GM19455 (cell line): ENCODE measurements around the gene MAFB.

Experiments
- ATAC-seq: cut with Tn5 transposase; IDR thresholded peaks from one replicate; pipeline ENCODE4 v1.9.1; 2021; ENCODE audit not compliant: unreplicated experiment

The MAFB gene

DNA sequence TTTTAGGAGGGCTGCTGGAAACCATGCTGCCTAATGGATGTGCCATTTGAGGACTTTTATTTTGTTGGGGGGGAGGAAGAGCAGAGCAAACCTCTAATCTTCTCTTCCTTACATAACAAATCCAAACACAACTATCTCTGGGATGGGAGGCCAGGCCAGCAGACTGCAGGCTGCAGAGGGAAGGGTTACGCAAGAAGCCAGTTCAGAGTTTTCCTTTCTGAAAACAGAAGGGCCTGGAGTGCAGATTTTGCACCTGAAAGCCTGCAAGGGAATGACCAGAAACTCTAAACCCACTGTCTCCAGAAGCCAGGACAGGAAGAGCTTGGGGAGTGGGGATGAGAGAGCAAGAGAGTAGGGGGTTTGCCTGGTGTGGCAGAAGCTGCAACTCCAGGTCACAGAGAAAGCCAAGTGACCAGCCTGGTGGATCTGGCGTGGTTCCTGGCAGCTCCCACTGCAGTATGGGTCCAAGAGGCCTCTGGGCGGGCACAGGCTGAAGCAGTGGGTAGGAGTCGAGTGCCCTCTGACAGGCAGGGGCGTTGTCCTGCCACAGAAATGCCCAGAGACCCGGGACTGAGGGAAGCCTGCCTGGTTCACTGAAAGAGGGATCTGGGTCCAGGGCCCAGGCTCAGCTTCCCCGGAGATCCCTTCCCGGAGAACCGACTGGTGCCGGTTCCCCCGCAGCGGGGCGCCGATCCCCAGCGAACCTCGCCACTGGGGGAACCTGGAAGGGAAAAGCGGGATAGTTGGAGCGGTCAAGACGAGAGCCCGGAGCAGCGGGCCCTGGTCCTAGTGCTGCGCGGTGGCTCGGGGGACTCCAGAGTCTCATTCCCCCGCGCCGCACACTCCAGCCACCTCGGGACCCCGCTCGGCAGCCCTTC, 6.7 kb downstream of the MAFB start:
- ATAC-seq: no peak

DNA sequence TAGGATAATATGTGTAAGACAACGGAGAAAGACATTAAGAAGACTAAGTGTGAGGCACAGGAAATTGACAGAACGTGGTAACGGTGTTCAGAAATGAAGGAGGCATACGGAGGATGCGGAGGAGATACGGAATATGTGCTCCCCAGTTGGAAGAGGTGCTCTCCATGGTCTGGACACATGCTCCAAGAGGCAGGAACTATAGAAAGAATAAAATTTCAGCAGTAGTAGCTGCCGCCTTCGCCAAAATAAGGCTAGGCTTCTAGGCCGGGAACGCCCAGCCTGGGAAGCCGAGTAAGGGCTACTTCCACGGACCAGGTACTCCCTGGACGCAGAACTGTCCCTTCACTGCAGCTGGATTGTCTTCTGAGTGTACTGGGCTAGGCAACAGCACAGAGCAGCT, 7.4 kb downstream of the MAFB start:
- no peak for ATAC-seq

GRCh38 chr20:40681165-40681564, 7.9 kb downstream of the MAFB start:
- no peak for ATAC-seq

GRCh38 chr20:40680161-40680959, 8.7 kb downstream of the MAFB start:
- ATAC-seq: no peak

GRCh38 chr20:40679184-40679583, 9.9 kb downstream of the MAFB start:
- ATAC-seq: no peak

- no peak for ATAC-seq
Measured at GRCh38 chr20:40678286-40678875, 10.7 kb downstream of the MAFB start.

DNA sequence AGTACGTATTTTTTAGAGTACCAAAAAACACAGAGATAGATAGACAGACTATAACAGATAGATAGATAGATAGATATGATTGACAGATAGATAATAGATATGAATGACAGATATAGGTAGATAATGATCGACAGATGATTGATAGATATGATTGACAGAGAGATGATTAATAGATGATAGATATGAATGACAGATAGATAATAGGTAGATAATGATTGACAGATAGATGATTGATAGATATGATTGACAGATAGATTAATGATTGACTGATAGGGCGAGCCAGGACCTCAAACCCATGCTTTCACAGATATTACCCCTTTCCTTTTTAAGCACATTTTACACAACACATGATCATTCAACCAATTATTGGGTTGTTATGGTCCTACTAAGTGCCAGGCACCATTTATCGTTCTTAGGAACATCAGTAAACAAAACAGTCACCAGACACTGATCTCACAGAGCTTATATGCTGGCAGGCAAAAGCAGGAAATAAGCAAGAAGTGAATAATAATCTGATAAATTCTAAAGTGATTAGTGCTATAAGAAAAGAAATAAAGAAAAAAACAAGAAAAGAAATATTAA, 11.6 kb downstream of the MAFB start:
- ATAC-seq: no peak

GRCh38 chr20:40676491-40677269, 12.4 kb downstream of the MAFB start:
- no peak for ATAC-seq

DNA sequence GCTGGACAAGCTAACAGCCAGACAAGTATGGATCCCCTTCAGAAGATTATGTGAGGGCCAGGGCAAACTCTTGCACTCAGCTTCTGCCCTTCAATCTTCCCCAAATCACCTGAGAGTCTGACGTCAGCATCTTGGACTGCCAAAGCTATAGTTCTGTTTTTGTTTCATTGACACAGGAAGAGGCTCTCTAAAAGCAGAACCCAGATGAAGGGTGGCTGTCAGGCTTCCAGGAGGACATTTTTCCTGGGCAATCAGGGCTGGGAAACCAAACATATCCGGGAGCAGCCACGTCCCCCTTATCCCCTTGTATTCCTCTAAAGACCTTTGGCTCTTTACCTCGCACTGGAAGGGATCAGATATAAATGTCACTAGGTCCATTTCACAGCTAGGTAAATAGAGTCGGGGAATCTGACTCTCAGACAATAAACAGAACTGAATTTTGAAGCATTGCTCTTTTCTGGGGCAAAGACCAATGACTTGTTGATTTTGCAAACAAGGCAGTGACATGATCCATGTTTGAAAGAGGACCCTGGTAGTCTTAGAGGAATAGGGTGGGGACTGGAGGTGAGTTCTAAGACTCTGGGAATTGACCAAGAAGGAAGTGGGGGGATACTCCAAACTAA, 13.3 kb downstream of the MAFB start:
- no peak for ATAC-seq

DNA sequence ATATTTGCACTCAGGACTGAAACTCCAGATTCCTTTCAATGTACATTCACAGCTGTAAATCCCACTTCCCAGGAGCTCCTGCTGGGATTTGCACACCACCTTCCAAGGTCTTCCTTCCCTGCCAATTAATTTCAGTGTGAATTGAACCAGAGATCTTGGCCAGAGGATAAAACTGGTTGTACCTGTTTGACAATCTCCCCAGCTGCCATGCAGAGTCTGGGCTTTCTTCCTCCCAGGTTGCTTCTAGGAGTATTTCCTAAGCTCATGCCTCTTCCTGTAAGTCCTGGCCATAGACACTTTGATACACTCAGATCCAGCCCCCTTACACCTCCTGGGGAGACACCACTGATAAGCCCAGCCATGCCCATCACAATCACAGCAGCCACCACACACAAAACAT, 15.6 kb downstream of the MAFB start:
- no peak for ATAC-seq

- ATAC-seq: no peak
Measured at GRCh38 chr20:40672095-40672494, 16.9 kb downstream of the MAFB start.

DNA sequence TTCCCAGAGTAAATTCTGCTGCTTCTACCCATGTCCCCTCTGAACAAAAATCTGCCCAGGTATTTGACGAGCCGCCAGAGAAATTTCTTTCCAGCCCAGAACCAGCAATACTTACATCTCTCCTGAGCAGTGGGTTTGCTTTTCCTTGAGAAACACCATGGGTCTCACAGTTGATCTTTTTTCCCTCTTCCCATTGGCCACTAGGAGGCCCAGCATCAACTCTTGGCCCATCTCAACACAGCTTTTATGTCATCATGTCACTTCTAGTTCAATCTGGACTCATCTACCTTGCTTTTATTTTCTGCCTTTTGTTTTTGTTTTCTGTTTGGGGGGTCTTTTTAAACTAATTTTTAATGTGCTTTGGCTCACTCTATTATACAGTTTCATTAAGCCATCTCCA, 18.8 kb downstream of the MAFB start:
- no peak for ATAC-seq

GRCh38 chr20:40669692-40670091, 19.3 kb downstream of the MAFB start:
- no peak for ATAC-seq

- ATAC-seq: no peak
Measured at GRCh38 chr20:40668449-40669228, 20.4 kb downstream of the MAFB start.

- ATAC-seq: no peak
Measured at GRCh38 chr20:40667503-40667902, 21.5 kb downstream of the MAFB start.

GRCh38 chr20:40666336-40666735, 22.7 kb downstream of the MAFB start:
- no peak for ATAC-seq

- no peak for ATAC-seq
Measured at GRCh38 chr20:40664891-40665290, 24.1 kb downstream of the MAFB start.

- no peak for ATAC-seq
Measured at GRCh38 chr20:40663991-40664880, 24.8 kb downstream of the MAFB start.
